HAP-1 (cell line): Measurements from ENCODE around the gene SYT17.
A peak's percentile ranks its signal among the peaks of the same experiment; 100 is the strongest.

Experiments used
- DNase-seq, 2 experiments: peaks; one replicate each; pipeline ENCODE4 v3.0.0-alpha.2; 2016 to 2020; ENCODE audit warnings: low spot score in 2 of 2
- H3K27me3 ChIP-seq: fragments of 250-450 bp; sonication (Bioruptor Pico); 2 replicates; pipeline ENCODE4 v1.5.1; 2020; ENCODE audit warnings: low read depth, mild to moderate bottlenecking, moderate library complexity
- H3K36me3 ChIP-seq: fragments of 250-450 bp; sonication (Bioruptor Pico); replicated peaks from 2 replicates; pipeline ENCODE4 v1.5.1; 2020; ENCODE audit warnings: mild to moderate bottlenecking
- H3K4me1 ChIP-seq: fragments of 250-450 bp; sonication (Bioruptor Pico); 2 replicates; pipeline ENCODE4 v1.5.1; 2020; ENCODE audit warnings: mild to moderate bottlenecking
- H3K4me3 ChIP-seq: fragments of 250-450 bp; sonication (Bioruptor Pico); 2 replicates; pipeline ENCODE4 v1.5.1; 2020; ENCODE audit warnings: mild to moderate bottlenecking, moderate library complexity
- H3K9me3 ChIP-seq: fragments of 250-450 bp; sonication (Bioruptor Pico); 2 replicates; pipeline ENCODE4 v1.5.1; 2020; ENCODE audit warnings: mild to moderate bottlenecking, moderate library complexity
- in situ Hi-C: fragments of 300-500 bp; cut with MboI; formaldehyde crosslinking; loops from 3 replicates; pipeline ENCODE4 v1.14.3; 2020; ENCODE audit warnings: low sequenced_read_pairs, inconsistent platforms, mixed read lengths

Gene SYT17

GRCh38 chr16:19286827-19287226 is 118.8 kb downstream of the SYT17 start:
- DNase-seq: no peak
- in situ Hi-C loops: no loop called here

GRCh38 chr16:19287241-19287640 is 119.2 kb downstream of the SYT17 start:
- no peak for DNase-seq
- in situ Hi-C loops: no loop called here
- Histone ChIP-seq H3K36me3 (no peaks in the 10 kb centered on the region), H3K4me1 (peaks cover 30% of the 10 kb centered on the region), H3K9me3 (no peaks in the 10 kb centered on the region), H3K4me3 (no peak overlapping the region), H3K27me3 (no peaks in the 10 kb centered on the region)

More at GRCh38 chr16:19286827-19287226, 118.8 kb downstream of the SYT17 start:
- Histone ChIP-seq H3K27me3 (no peaks in the 10 kb centered on the region), H3K4me3 (no peak overlapping the region), H3K36me3 (no peaks in the 10 kb centered on the region), H3K9me3 (no peaks in the 10 kb centered on the region), H3K4me1 (peaks cover 26% of the 10 kb centered on the region)

- in situ Hi-C loops: no loop called here
- H3K27me3 ChIP-seq: no peaks in the 10 kb centered on the region
- H3K9me3 ChIP-seq: no peaks in the 10 kb centered on the region
- H3K4me1 ChIP-seq: peaks cover 32% of the 10 kb centered on the region
- H3K4me3 ChIP-seq: no peak overlapping the region
- no peak for DNase-seq
- no peaks in the 10 kb centered on the region for H3K36me3 ChIP-seq
Observed at GRCh38 chr16:19288872-19289799, 121.1 kb downstream of the SYT17 start.

- H3K4me3 ChIP-seq: no peak overlapping the region
- H3K4me1 ChIP-seq: peaks cover 32% of the 10 kb centered on the region
- no peaks in the 10 kb centered on the region for H3K27me3 ChIP-seq
- no peaks in the 10 kb centered on the region for H3K9me3 ChIP-seq
- in situ Hi-C loops: no loop called here
- no peaks in the 10 kb centered on the region for H3K36me3 ChIP-seq
- peak in 1 of 2 experiments; percentile 45 for DNase-seq
Observed at GRCh38 chr16:19289811-19290485, 121.9 kb downstream of the SYT17 start.

GRCh38 chr16:19290860-19291259 is 122.8 kb downstream of the SYT17 start:
- Histone ChIP-seq H3K4me3 (no peak overlapping the region), H3K27me3 (no peaks in the 10 kb centered on the region), H3K36me3 (no peaks in the 10 kb centered on the region), H3K9me3 (no peaks in the 10 kb centered on the region), H3K4me1 (peaks cover 32% of the 10 kb centered on the region)
- no peak for DNase-seq
- in situ Hi-C loops: no loop called here

- Histone ChIP-seq H3K27me3 (no peaks in the 10 kb centered on the region; the same call in 1 of the 2 replicates), H3K4me1 (peaks cover 32% of the 10 kb centered on the region), H3K4me3 (no peak overlapping the region), H3K36me3 (no peaks in the 10 kb centered on the region), H3K9me3 (no peaks in the 10 kb centered on the region)
- in situ Hi-C loops: no loop called here
- peak; percentile 87 to 95 for DNase-seq
Observed at GRCh38 chr16:19291475-19291874, 123.4 kb downstream of the SYT17 start.

GRCh38 chr16:19292186-19292585 is 124.1 kb downstream of the SYT17 start:
- Histone ChIP-seq H3K27me3 (peaks cover 3% of the 10 kb centered on the region; the same call in 1 of the 2 replicates), H3K9me3 (no peaks in the 10 kb centered on the region), H3K4me3 (no peak overlapping the region), H3K36me3 (no peaks in the 10 kb centered on the region), H3K4me1 (peaks cover 32% of the 10 kb centered on the region)
- in situ Hi-C loops: no loop called here
- DNase-seq: peak in 1 of 2 experiments; percentile 48

GRCh38 chr16:19294156-19294649 is 126.2 kb downstream of the SYT17 start:
- in situ Hi-C loops: no loop called here
- DNase-seq: no peak

GRCh38 chr16:19295393-19295792 is 127.4 kb downstream of the SYT17 start:
- Histone ChIP-seq H3K4me1 (peaks cover 19% of the 10 kb centered on the region), H3K4me3 (no peak overlapping the region), H3K9me3 (no peaks in the 10 kb centered on the region), H3K36me3 (no peaks in the 10 kb centered on the region), H3K27me3 (peaks cover 7% of the 10 kb centered on the region; the same call in 1 of the 2 replicates)
- DNase-seq: no peak
- in situ Hi-C loops: no loop called here

More at GRCh38 chr16:19294156-19294649, 126.2 kb downstream of the SYT17 start:
- peaks cover 23% of the 10 kb centered on the region for H3K4me1 ChIP-seq
- no peak overlapping the region for H3K4me3 ChIP-seq
- H3K9me3 ChIP-seq: no peaks in the 10 kb centered on the region
- H3K27me3 ChIP-seq: peaks cover 4% of the 10 kb centered on the region; the same call in 1 of the 2 replicates
- H3K36me3 ChIP-seq: no peaks in the 10 kb centered on the region

GRCh38 chr16:19297454-19297853 is 129.4 kb downstream of the SYT17 start:
- Histone ChIP-seq H3K36me3 (no peaks in the 10 kb centered on the region), H3K4me3 (no peak overlapping the region), H3K27me3 (peaks cover 7% of the 10 kb centered on the region; the same call in 1 of the 2 replicates), H3K9me3 (no peaks in the 10 kb centered on the region), H3K4me1 (peaks cover under 1% of the 10 kb centered on the region; the same call in 1 of the 2 replicates)
- in situ Hi-C loops: no loop called here
- no peak for DNase-seq

- peaks cover 7% of the 10 kb centered on the region; the same call in 1 of the 2 replicates for H3K27me3 ChIP-seq
- in situ Hi-C loops: no loop called here
- H3K36me3 ChIP-seq: no peaks in the 10 kb centered on the region
- no peaks in the 10 kb centered on the region for H3K4me1 ChIP-seq
- H3K9me3 ChIP-seq: no peaks in the 10 kb centered on the region
- DNase-seq: no peak
- H3K4me3 ChIP-seq: no peak overlapping the region
Observed at GRCh38 chr16:19299565-19299964, 131.5 kb downstream of the SYT17 start.

- H3K9me3 ChIP-seq: no peaks in the 10 kb centered on the region
- H3K36me3 ChIP-seq: no peaks in the 10 kb centered on the region
- H3K4me1 ChIP-seq: no peaks in the 10 kb centered on the region
- H3K4me3 ChIP-seq: no peak overlapping the region
- in situ Hi-C loops: no loop called here
- no peak for DNase-seq
- H3K27me3 ChIP-seq: peaks cover 4% of the 10 kb centered on the region; the same call in 1 of the 2 replicates
Observed at GRCh38 chr16:19301931-19302330, 133.9 kb downstream of the SYT17 start.

- Histone ChIP-seq H3K27me3 (no peaks in the 10 kb centered on the region), H3K36me3 (no peaks in the 10 kb centered on the region), H3K4me1 (no peaks in the 10 kb centered on the region), H3K9me3 (no peaks in the 10 kb centered on the region), H3K4me3 (no peak overlapping the region)
- no peak for DNase-seq
- in situ Hi-C loops: no loop called here
Observed at GRCh38 chr16:19304750-19305149, 136.7 kb downstream of the SYT17 start.

GRCh38 chr16:19305443-19305842 is 137.4 kb downstream of the SYT17 start:
- H3K4me1 ChIP-seq: no peaks in the 10 kb centered on the region
- in situ Hi-C loops: no loop called here
- DNase-seq: no peak
- H3K4me3 ChIP-seq: no peak overlapping the region
- no peaks in the 10 kb centered on the region for H3K9me3 ChIP-seq
- H3K27me3 ChIP-seq: no peaks in the 10 kb centered on the region
- H3K36me3 ChIP-seq: no peaks in the 10 kb centered on the region
